K562 (cell line): ENCODE measurements around the gene PRKAR1B. TPM values are rescaled to one million over a fixed set of nuclear protein-coding genes. Genes with fewer than 3 reads are reported as not detected.

Experiments
- ATAC-seq: fragments of 200-7000 bp; cut with Tn5 transposase; 3 replicates; pipeline ENCODE4 v1.9.1; 2020; ENCODE audit warnings: moderate library complexity
- BruUV-seq: library from RNA; stranded (reverse); fragments of 400-500 nt; replicated peaks from 2 replicates; lab custom pipeline; 2021; lab: Mats Ljungman, UMichigan
- CTCF ChIA-PET: fragments of 300-600 bp; formaldehyde crosslinking; extraction: SDS; loops from one replicate; lab custom pipeline; 2021; ENCODE audit warnings: low intra/inter-chr PET ratio; lab: Yijun Ruan, JAX
- POLR2A ChIA-PET: fragments of 300-600, 350-650 bp; sonication (Branson Sonifier 250); formaldehyde crosslinking; extraction: SDS; loops from one replicate; lab custom pipeline; 2021; ENCODE audit warnings: antibody characterized with exemption, inconsistent platforms; lab: Yijun Ruan, JAX
- DNase-seq, 4 experiments: peaks; one replicate each; pipeline versions ENCODE4 v3.0.0 to v3.0.0-alpha.2; 2011 to 2018; ENCODE audit warnings: low spot score in 3 of 4, mixed read lengths in 3 of 4; ENCODE audit errors: extremely low read depth in 1 of 4
- FAIRE-seq: peaks from 2 replicates; lab custom pipeline; 2011; peaks lifted over from hg19 to GRCh38; lab: Jason Lieb, UNC
- H2AFZ ChIP-seq: 2 replicates; pipeline ENCODE4 v1.6.0; 2011; ENCODE audit warnings: low read depth, low read length, control low read depth, inconsistent platforms
- H3K27ac ChIP-seq: fragments of 200-600 bp; 3 replicates; pipeline ENCODE4 v1.8.0; 2011; ENCODE audit warnings: low read depth, mild to moderate bottlenecking, control low read depth, inconsistent platforms, low read length, moderate library complexity, mixed read lengths; ENCODE audit errors: extremely low read depth
- H3K27me3 ChIP-seq, 2 experiments: fragments of 300-600 bp in 1 of 2; 2 replicates in 1 of 2; 3 replicates in 1 of 2; pipeline versions ENCODE4 v1.6.0 to v1.8.0; 2011; ENCODE audit warnings: inconsistent platforms in 2 of 2, low read length in 2 of 2, mild to moderate bottlenecking in 1 of 2, mixed read lengths in 1 of 2, moderate library complexity in 1 of 2; ENCODE audit not compliant: control insufficient read depth in 2 of 2, insufficient read depth in 2 of 2
- H3K36me3 ChIP-seq: fragments of 300-600 bp; 3 replicates; pipeline ENCODE4 v1.8.0; 2011; ENCODE audit warnings: mild to moderate bottlenecking, low read length, inconsistent platforms; ENCODE audit not compliant: control insufficient read depth, insufficient read depth
- H3K4me1 ChIP-seq, 2 experiments: fragments of 200-600 bp in 1 of 2; replicated peaks in 1 of 2; 2 replicates in 1 of 2; 3 replicates in 1 of 2; pipeline versions ENCODE4 v1.5.1 to v1.8.0; 2011; ENCODE audit warnings: inconsistent platforms in 2 of 2, low read length in 2 of 2, mild to moderate bottlenecking in 1 of 2, mixed read lengths in 1 of 2, moderate library complexity in 1 of 2; ENCODE audit not compliant: control insufficient read depth in 2 of 2, insufficient read depth in 2 of 2
- H3K4me2 ChIP-seq: 2 replicates; pipeline ENCODE4 v1.6.1; 2011; ENCODE audit warnings: low read length, control low read depth, inconsistent platforms, mixed read lengths; ENCODE audit not compliant: insufficient read depth
- H3K4me3 ChIP-seq: fragments of 200-600 bp; sonication (generic), shearing (Covaris generic); 2 replicates; pipeline ENCODE4 v1.5.1; 2016; ENCODE audit warnings: control low read depth, inconsistent platforms
- H3K79me2 ChIP-seq: fragments of 200-600 bp; 3 replicates; pipeline ENCODE4 v1.8.0; 2011; ENCODE audit warnings: low read length, inconsistent platforms; ENCODE audit not compliant: control insufficient read depth, insufficient read depth
- H3K9ac ChIP-seq, 2 experiments: 2 replicates each; pipeline versions ENCODE4 v1.6.0 to v1.6.1; 2011; ENCODE audit warnings: low read depth in 2 of 2, low read length in 2 of 2, control low read depth in 1 of 2, inconsistent platforms in 1 of 2, mild to moderate bottlenecking in 1 of 2, mixed read lengths in 1 of 2; ENCODE audit not compliant: insufficient read depth in 1 of 2
- H3K9me1 ChIP-seq: one replicate; pipeline ENCODE4 v1.6.0; 2011; ENCODE audit warnings: inconsistent platforms, mild to moderate bottlenecking, low read length, moderate library complexity; ENCODE audit not compliant: control insufficient read depth, insufficient read depth
- H3K9me3 ChIP-seq: replicated peaks from 2 replicates; pipeline ENCODE4 v1.5.1; 2011; ENCODE audit warnings: low read depth, low read length, inconsistent platforms; ENCODE audit not compliant: control insufficient read depth, insufficient read depth
- H4K20me1 ChIP-seq: replicated peaks from 2 replicates; pipeline ENCODE4 v1.6.1; 2011; ENCODE audit warnings: low read length, inconsistent platforms, mixed read lengths; ENCODE audit not compliant: control insufficient read depth, insufficient read depth
- KDM1A ChIP-seq, 2 experiments: fragments of 450-650 bp; IDR thresholded peaks; 2 replicates each; pipeline ENCODE4 v1.6.1; 2016; ENCODE audit warnings: mild to moderate bottlenecking in 2 of 2
- PRMT5 ChIP-seq: sonication (generic); formaldehyde crosslinking; IDR thresholded peaks from 2 replicates; pipeline ENCODE4 v1.5.0; 2020; ENCODE audit warnings: missing genetic modification reagents
- WGBS: fragments of 100-300 bp; shearing (Covaris generic); methylation state at CpG from one replicate; pipeline ENCODE4 v1.1.6; 2016; ENCODE audit warnings: low coverage, mixed read lengths; ENCODE audit not compliant: insufficient coverage; ENCODE audit errors: missing lambda C conversion rate; 5-methylcytosine and 5-hydroxymethylcytosine counted together
- in situ Hi-C: fragments of 300-500 bp; cut with MboI; formaldehyde crosslinking; loops from 4 replicates; pipeline ENCODE4 v1.15.0; 2018; ENCODE audit warnings: inconsistent platforms, mixed read lengths
- intact Hi-C: fragments of 100-400 bp; cut with micrococcal nuclease; formaldehyde crosslinking; loops from 2 replicates; pipeline ENCODE4 v1.14.2; 2022
- polyA plus RNA-seq, 8 experiments: library from polyadenylated mRNA; depleted of rRNA in 4 of 8; stranded (reverse) in 5 of 8; unstranded in 3 of 8; fragments of >200 nt; fragmentation: Nextera tagmentation in 2 of 8; fragmentation: Illumina TruSeq in 1 of 8; extraction: Ambion mirVana in 2 of 8; extraction: Trizol in 1 of 8; gene quantifications; 2 replicates each; pipeline versions ENCODE4 v1.2.1 to v1.2.3, GENCODE V29; 2011 to 2014; ENCODE audit warnings: inconsistent platforms in 1 of 8, missing spikeins in 1 of 8
- total RNA-seq, 7 experiments: library from RNA; depleted of rRNA in 6 of 7; stranded (reverse); fragments of >200 nt in 6 of 7; fragmentation: Illumina TruSeq in 2 of 7; extraction: Trizol in 2 of 7; gene quantifications; 2 replicates each; pipeline versions ENCODE4 v1.2.1 to v1.2.3, GENCODE V29; 2011 to 2021; ENCODE audit warnings: low replicate concordance in 1 of 7
- TF ChIP-seq, protein P1 (sequence below), 2 experiments: fragments of 450-650 bp; IDR thresholded peaks; 2 replicates each; pipeline ENCODE4 v1.6.1; 2018; ENCODE audit warnings: mild to moderate bottlenecking in 2 of 2, low read depth in 1 of 2; ENCODE audit not compliant: partially characterized antibody in 2 of 2
- TF ChIP-seq, protein P2 (sequence below): fragments of 250-450 bp; sonication (Bioruptor Pico); IDR thresholded peaks from 2 replicates; pipeline ENCODE4 v1.4.0; 2020; ENCODE audit warnings: mild to moderate bottlenecking, moderate library complexity

The PRKAR1B gene
- total and polyA plus RNA-seq, 9 of the 15 experiments (the other 6 are each of a cell fraction or from before 2014, with no cell fraction given): 0.99 to 30.5 (median 12.7) TPM

DNA sequence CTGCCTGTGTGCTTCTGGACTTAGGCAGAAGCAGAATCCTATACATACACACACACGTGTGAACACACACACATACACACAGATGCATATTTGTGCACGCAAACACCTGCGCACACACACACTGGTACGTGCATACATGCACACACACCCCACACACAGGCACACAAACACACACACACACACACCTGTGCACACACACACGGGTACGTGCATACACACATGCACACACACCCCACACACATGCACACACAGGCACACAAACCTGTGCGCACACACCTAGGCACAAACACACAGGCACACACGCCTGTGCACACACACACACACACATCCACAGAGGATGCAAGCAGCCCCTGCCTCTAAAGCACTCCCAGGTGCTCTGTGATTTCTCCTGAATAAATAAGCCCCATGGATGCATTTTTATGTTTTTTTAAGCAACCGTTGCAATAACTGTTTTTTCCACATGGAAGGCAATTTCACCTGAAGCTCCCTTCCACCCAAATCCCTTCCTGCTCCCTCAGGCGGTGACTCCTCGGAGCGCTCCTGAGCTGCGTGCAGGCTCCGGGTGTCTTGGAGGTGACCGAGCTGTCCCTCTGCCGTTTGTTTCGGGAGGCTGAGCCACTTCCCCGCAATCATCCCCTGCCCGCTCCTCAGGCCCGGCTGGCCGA is 166.0 kb downstream of the PRKAR1B start:
- no peaks in the 10 kb centered on the region; the same call in 1 of the 2 replicates for H3K9me3 ChIP-seq
- peaks cover 0 to 15% of the 10 kb centered on the region in 2 experiments; a peak in 2 of 5 replicates for H3K4me1 ChIP-seq
- no peaks in the 10 kb centered on the region for H3K9me1 ChIP-seq
- no peak for DNase-seq
- no peak for ATAC-seq
- TF ChIP-seq, protein P1, sequence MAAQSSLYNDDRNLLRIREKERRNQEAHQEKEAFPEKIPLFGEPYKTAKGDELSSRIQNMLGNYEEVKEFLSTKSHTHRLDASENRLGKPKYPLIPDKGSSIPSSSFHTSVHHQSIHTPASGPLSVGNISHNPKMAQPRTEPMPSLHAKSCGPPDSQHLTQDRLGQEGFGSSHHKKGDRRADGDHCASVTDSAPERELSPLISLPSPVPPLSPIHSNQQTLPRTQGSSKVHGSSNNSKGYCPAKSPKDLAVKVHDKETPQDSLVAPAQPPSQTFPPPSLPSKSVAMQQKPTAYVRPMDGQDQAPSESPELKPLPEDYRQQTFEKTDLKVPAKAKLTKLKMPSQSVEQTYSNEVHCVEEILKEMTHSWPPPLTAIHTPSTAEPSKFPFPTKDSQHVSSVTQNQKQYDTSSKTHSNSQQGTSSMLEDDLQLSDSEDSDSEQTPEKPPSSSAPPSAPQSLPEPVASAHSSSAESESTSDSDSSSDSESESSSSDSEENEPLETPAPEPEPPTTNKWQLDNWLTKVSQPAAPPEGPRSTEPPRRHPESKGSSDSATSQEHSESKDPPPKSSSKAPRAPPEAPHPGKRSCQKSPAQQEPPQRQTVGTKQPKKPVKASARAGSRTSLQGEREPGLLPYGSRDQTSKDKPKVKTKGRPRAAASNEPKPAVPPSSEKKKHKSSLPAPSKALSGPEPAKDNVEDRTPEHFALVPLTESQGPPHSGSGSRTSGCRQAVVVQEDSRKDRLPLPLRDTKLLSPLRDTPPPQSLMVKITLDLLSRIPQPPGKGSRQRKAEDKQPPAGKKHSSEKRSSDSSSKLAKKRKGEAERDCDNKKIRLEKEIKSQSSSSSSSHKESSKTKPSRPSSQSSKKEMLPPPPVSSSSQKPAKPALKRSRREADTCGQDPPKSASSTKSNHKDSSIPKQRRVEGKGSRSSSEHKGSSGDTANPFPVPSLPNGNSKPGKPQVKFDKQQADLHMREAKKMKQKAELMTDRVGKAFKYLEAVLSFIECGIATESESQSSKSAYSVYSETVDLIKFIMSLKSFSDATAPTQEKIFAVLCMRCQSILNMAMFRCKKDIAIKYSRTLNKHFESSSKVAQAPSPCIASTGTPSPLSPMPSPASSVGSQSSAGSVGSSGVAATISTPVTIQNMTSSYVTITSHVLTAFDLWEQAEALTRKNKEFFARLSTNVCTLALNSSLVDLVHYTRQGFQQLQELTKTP (IDR thresholded peaks at IDR 0.05; ENCODE audit: low read depth in 1 of 2, partially characterized antibody in 2 of 2): no peak
- TF ChIP-seq PRMT5 (CRISPR knock-in tag) (no peak), KDM1A (IDR thresholded peaks at IDR 0.05) (peak in 1 of 2 experiments; percentile 42; a peak in 1 of 4 replicates)
- TF ChIP-seq, protein P2, sequence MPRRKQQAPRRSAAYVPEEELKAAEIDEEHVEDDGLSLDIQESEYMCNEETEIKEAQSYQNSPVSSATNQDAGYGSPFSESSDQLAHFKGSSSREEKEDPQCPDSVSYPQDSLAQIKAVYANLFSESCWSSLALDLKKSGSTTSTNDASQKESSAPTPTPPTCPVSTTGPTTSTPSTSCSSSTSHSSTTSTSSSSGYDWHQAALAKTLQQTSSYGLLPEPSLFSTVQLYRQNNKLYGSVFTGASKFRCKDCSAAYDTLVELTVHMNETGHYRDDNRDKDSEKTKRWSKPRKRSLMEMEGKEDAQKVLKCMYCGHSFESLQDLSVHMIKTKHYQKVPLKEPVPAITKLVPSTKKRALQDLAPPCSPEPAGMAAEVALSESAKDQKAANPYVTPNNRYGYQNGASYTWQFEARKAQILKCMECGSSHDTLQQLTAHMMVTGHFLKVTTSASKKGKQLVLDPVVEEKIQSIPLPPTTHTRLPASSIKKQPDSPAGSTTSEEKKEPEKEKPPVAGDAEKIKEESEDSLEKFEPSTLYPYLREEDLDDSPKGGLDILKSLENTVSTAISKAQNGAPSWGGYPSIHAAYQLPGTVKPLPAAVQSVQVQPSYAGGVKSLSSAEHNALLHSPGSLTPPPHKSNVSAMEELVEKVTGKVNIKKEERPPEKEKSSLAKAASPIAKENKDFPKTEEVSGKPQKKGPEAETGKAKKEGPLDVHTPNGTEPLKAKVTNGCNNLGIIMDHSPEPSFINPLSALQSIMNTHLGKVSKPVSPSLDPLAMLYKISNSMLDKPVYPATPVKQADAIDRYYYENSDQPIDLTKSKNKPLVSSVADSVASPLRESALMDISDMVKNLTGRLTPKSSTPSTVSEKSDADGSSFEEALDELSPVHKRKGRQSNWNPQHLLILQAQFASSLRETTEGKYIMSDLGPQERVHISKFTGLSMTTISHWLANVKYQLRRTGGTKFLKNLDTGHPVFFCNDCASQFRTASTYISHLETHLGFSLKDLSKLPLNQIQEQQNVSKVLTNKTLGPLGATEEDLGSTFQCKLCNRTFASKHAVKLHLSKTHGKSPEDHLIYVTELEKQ (CRISPR knock-in tag): no peak
- no peaks in the 10 kb centered on the region for H3K27me3 ChIP-seq
- CTCF ChIA-PET: no interaction called here
- no peak overlapping the region; a peak in 1 of 4 replicates for H3K9ac ChIP-seq
- in situ Hi-C loops (no loop called here), intact Hi-C loops (no loop called here)
- no peak overlapping the region for H3K27ac ChIP-seq
- POLR2A ChIA-PET: no interaction called here
- FAIRE-seq: no peak
- BruUV-seq: no TSS peak
- H2AFZ ChIP-seq: no peak overlapping the region
- no peaks in the 10 kb centered on the region for H4K20me1 ChIP-seq
- no peak overlapping the region for H3K4me3 ChIP-seq
- WGBS: 85% methylated on average over 21 of the region's 21 CpGs
- no peak overlapping the region for H3K4me2 ChIP-seq
- H3K36me3 ChIP-seq: no peaks in the 10 kb centered on the region; the same call in 2 of the 3 replicates
- no peaks in the 10 kb centered on the region for H3K79me2 ChIP-seq
